Esophagus muscularis mucosa (tissue), 3 donors: ENCODE measurements around the gene MUC20.

Source experiments
- CTCF ChIP-seq, 3 experiments: fragments of 200-600 bp in 2 of 3; fragments of 450-650 bp in 1 of 3; sonication (generic) in 2 of 3; IDR thresholded peaks; one replicate each; pipeline ENCODE4 v1.5.1; 2017 to 2019; ENCODE audit warnings: antibody characterized with exemption in 3 of 3, mild to moderate bottlenecking in 2 of 3, moderate library complexity in 1 of 3
- POLR2A ChIP-seq: fragments of 450-650 bp; IDR thresholded peaks from one replicate; pipeline ENCODE4 v1.6.1; 2017; ENCODE audit warnings: antibody characterized with exemption, moderate library complexity, mild to moderate bottlenecking, low read depth
- POLR2AphosphoS5 ChIP-seq, 2 donors: sonication (generic); formaldehyde crosslinking; IDR thresholded peaks; one replicate each; pipeline ENCODE4 v1.6.1; 2017; ENCODE audit warnings: antibody characterized with exemption in 2 of 2

- TF ChIP-seq CTCF (IDR thresholded peaks at IDR 0.05) (no peak), POLR2A (no peak), POLR2AphosphoS5 (IDR thresholded peaks at IDR 0.05) (no peak)
These were observed 40.9 kb downstream of the MUC20 start for GRCh38 chr3:195761567-195762248.
